Subcutaneous abdominal adipose tissue (tissue), 5 donors: ENCODE results near the gene VIP.

Source experiments
- H3K27ac ChIP-seq: one replicate; pipeline ENCODE4 v1.7.0; 2013; ENCODE audit warnings: low read depth, mild to moderate bottlenecking, inconsistent platforms, low read length, moderate library complexity
- H3K27me3 ChIP-seq, 5 donors: one replicate each; pipeline ENCODE4 v1.7.0; 2013; ENCODE audit warnings: low read length in 5 of 5, inconsistent platforms in 1 of 5; ENCODE audit not compliant: control insufficient read depth in 5 of 5, insufficient read depth in 4 of 5
- H3K36me3 ChIP-seq, 5 donors: one replicate each; pipeline ENCODE4 v1.7.0; 2013; ENCODE audit warnings: low read length in 5 of 5; ENCODE audit not compliant: control insufficient read depth in 5 of 5, insufficient read depth in 5 of 5
- H3K4me1 ChIP-seq, 5 donors: one replicate each; pipeline ENCODE4 v1.7.0; 2013; ENCODE audit warnings: low read length in 5 of 5, mild to moderate bottlenecking in 3 of 5, moderate library complexity in 1 of 5; ENCODE audit not compliant: control insufficient read depth in 5 of 5, insufficient read depth in 5 of 5
- H3K4me3 ChIP-seq, 5 donors: one replicate each; pipeline ENCODE4 v1.7.0; 2013; ENCODE audit warnings: low read length in 5 of 5, low read depth in 1 of 5
- H3K9ac ChIP-seq, 5 donors: one replicate each; pipeline ENCODE4 v1.7.0; 2013; ENCODE audit warnings: low read length in 5 of 5, mild to moderate bottlenecking in 4 of 5, moderate library complexity in 3 of 5
- H3K9me3 ChIP-seq, 5 donors: one replicate each; pipeline ENCODE4 v1.7.0; 2013; ENCODE audit warnings: low read length in 5 of 5; ENCODE audit not compliant: control insufficient read depth in 5 of 5
- donor health status: healthy.
- donor health status: healthy.
- donor health status: healthy.
- donor health status: healthy.
- donor health status: healthy.

Gene VIP

GRCh38 chr6:152771061-152771687, 20.6 kb downstream of the VIP start:
- Histone ChIP-seq H3K27me3 (no peaks in the 10 kb centered on the region), H3K36me3 (no peaks in the 10 kb centered on the region), H3K9me3 (peaks cover 0 to 2% (median 0%) of the 10 kb centered on the region in 5 donors), H3K27ac (no peak overlapping the region), H3K9ac (no peak overlapping the region), H3K4me1 (no peaks in the 10 kb centered on the region), H3K4me3 (no peak overlapping the region)

GRCh38 chr6:152775428-152775827, 24.8 kb downstream of the VIP start:
- H3K9ac ChIP-seq = no peak overlapping the region
- H3K27ac ChIP-seq = no peak overlapping the region
- H3K4me3 ChIP-seq = no peak overlapping the region
- H3K27me3 ChIP-seq = no peaks in the 10 kb centered on the region
- peaks cover 0 to 2% (median 0%) of the 10 kb centered on the region in 5 donors for H3K9me3 ChIP-seq
- H3K4me1 ChIP-seq = no peaks in the 10 kb centered on the region
- no peaks in the 10 kb centered on the region for H3K36me3 ChIP-seq

DNA sequence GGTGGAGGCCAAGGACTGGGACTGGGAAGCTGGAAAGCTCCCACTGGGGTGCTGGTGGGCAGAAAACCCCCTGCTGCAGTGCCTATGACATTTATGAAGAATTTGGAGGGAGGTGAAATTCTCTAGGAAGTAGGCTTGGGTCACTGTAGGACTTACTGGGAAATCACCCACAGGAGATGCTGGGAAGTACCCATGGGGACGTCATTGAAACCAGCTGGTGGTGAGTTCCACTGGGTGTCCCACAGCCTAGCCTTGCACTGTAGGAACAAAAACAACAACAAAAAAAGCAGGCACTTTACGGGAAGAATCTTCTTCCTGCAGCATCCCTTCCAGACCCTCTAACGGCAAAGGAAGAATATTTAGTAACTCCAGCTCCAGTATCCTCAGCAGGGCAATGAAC, 26.2 kb downstream of the VIP start:
- Histone ChIP-seq H3K27ac (no peak overlapping the region), H3K27me3 (no peaks in the 10 kb centered on the region)

GRCh38 chr6:152783217-152783878, 32.8 kb downstream of the VIP start:
- Histone ChIP-seq H3K27me3 (no peaks in the 10 kb centered on the region), H3K9me3 (no peaks in the 10 kb centered on the region), H3K4me1 (no peaks in the 10 kb centered on the region), H3K4me3 (no peak overlapping the region), H3K27ac (no peak overlapping the region), H3K9ac (no peak overlapping the region), H3K36me3 (no peaks in the 10 kb centered on the region)

More for the DNA sequence above, 26.2 kb downstream of the VIP start:
- Histone ChIP-seq H3K4me3 (no peak overlapping the region), H3K9ac (no peak overlapping the region), H3K9me3 (peaks cover 0 to 2% (median 0%) of the 10 kb centered on the region in 5 donors), H3K4me1 (no peaks in the 10 kb centered on the region), H3K36me3 (no peaks in the 10 kb centered on the region)

GRCh38 chr6:152794696-152795095, 44.1 kb downstream of the VIP start:
- no peaks in the 10 kb centered on the region for H3K9me3 ChIP-seq
- no peak overlapping the region for H3K4me3 ChIP-seq
- no peaks in the 10 kb centered on the region for H3K4me1 ChIP-seq
- no peak overlapping the region for H3K9ac ChIP-seq
- H3K27me3 ChIP-seq = no peaks in the 10 kb centered on the region
- H3K27ac ChIP-seq = no peak overlapping the region
- no peaks in the 10 kb centered on the region for H3K36me3 ChIP-seq

GRCh38 chr6:152804150-152804549, 53.6 kb downstream of the VIP start:
- no peak overlapping the region for H3K4me3 ChIP-seq
- H3K9me3 ChIP-seq = no peaks in the 10 kb centered on the region
- H3K9ac ChIP-seq = no peak overlapping the region
- no peaks in the 10 kb centered on the region for H3K4me1 ChIP-seq
- H3K36me3 ChIP-seq = no peaks in the 10 kb centered on the region
- H3K27me3 ChIP-seq = no peaks in the 10 kb centered on the region
- no peak overlapping the region for H3K27ac ChIP-seq
